SK-N-SH treated with all-trans-retinoic acid at 6 μM for 48 hours (cell line): ENCODE results near the gene SPATA31D4.

Experiments used
- ATAC-seq: fragments of 200-7000 bp; cut with Tn5 transposase; 3 replicates; pipeline ENCODE4 v1.9.1; 2020; ENCODE audit warnings: mild to moderate bottlenecking, moderate library complexity
- GLIS3 ChIP-seq: fragments of 250-450 bp; sonication (Bioruptor Pico); IDR thresholded peaks from 2 replicates; pipeline ENCODE4 v1.5.0; 2020; ENCODE audit warnings: mild to moderate bottlenecking, moderate library complexity
- ISL1 ChIP-seq: fragments of 250-450 bp; sonication (Bioruptor Pico); IDR thresholded peaks from 2 replicates; pipeline ENCODE4 v2.1.2; 2022; ENCODE audit warnings: mild to moderate bottlenecking, moderate library complexity
- OSR1 ChIP-seq: fragments of 250-450 bp; sonication (Bioruptor Pico); IDR thresholded peaks from 2 replicates; pipeline ENCODE4 v1.8.0; 2022; ENCODE audit warnings: moderate library complexity, mild to moderate bottlenecking, inconsistent platforms
- PATZ1 ChIP-seq: fragments of 250-450 bp; sonication (Bioruptor Pico); IDR thresholded peaks from 2 replicates; pipeline ENCODE4 v1.8.0; 2020; ENCODE audit warnings: mild to moderate bottlenecking, moderate library complexity, borderline replicate concordance
- POU6F1 ChIP-seq: fragments of 250-450 bp; sonication (Bioruptor Pico); IDR thresholded peaks from 2 replicates; pipeline ENCODE4 v1.8.0; 2021; ENCODE audit warnings: low read depth, mild to moderate bottlenecking, moderate library complexity, borderline replicate concordance
- PPARA ChIP-seq: fragments of 250-450 bp; sonication (Bioruptor Pico); IDR thresholded peaks from 2 replicates; pipeline ENCODE4 v1.5.0; 2020; ENCODE audit warnings: mild to moderate bottlenecking, borderline replicate concordance
- RARB ChIP-seq: fragments of 250-450 bp; sonication (Bioruptor Pico); IDR thresholded peaks from 2 replicates; pipeline ENCODE4 v1.8.0; 2021; ENCODE audit warnings: mild to moderate bottlenecking, moderate library complexity
- TCF4 ChIP-seq: fragments of 250-450 bp; sonication (Bioruptor Pico); IDR thresholded peaks from 2 replicates; pipeline ENCODE4 v1.8.0; 2021; ENCODE audit warnings: mild to moderate bottlenecking, moderate library complexity, borderline replicate concordance
- TOX ChIP-seq: fragments of 250-450 bp; sonication (Bioruptor Pico); IDR thresholded peaks from 2 replicates; pipeline ENCODE4 v1.8.0; 2021; ENCODE audit warnings: mild to moderate bottlenecking, moderate library complexity, borderline replicate concordance
- ZC3H10 ChIP-seq: fragments of 250-450 bp; sonication (Bioruptor Pico); IDR thresholded peaks from 2 replicates; pipeline ENCODE4 v1.5.1; 2021; ENCODE audit warnings: mild to moderate bottlenecking, moderate library complexity
- ZFP3 ChIP-seq: fragments of 250-450 bp; sonication (Bioruptor Pico); IDR thresholded peaks from 2 replicates; pipeline ENCODE4 v1.5.0; 2020; ENCODE audit warnings: mild to moderate bottlenecking, moderate library complexity
- ZNF565 ChIP-seq: fragments of 450-650 bp; formaldehyde crosslinking; conservative IDR thresholded peaks from 2 replicates; pipeline ENCODE4 v1.5.0; 2020; ENCODE audit warnings: low read depth, mild to moderate bottlenecking, moderate library complexity
- ZNF70 ChIP-seq: fragments of 450-650 bp; formaldehyde crosslinking; IDR thresholded peaks from 2 replicates; pipeline ENCODE4 v1.5.0; 2020; ENCODE audit warnings: mild to moderate bottlenecking, moderate library complexity
- ZNF8 ChIP-seq: fragments of 450-650 bp; formaldehyde crosslinking; IDR thresholded peaks from 2 replicates; pipeline ENCODE4 v1.5.0; 2020; ENCODE audit warnings: mild to moderate bottlenecking, moderate library complexity
- TF ChIP-seq, protein P1 (sequence below): fragments of 250-450 bp; sonication (Bioruptor Pico); IDR thresholded peaks from 2 replicates; pipeline ENCODE4 v1.5.1; 2020; ENCODE audit warnings: low read depth, mild to moderate bottlenecking, moderate library complexity
- TF ChIP-seq, protein P2 (sequence below): fragments of 250-450 bp; sonication (Bioruptor Pico); IDR thresholded peaks from 2 replicates; pipeline ENCODE4 v1.5.1; 2021; ENCODE audit warnings: mild to moderate bottlenecking, moderate library complexity
- TF ChIP-seq, protein P3 (sequence below): fragments of 250-450 bp; sonication (Bioruptor Pico); IDR thresholded peaks from 2 replicates; pipeline ENCODE4 v1.5.0; 2020; ENCODE audit warnings: mild to moderate bottlenecking, moderate library complexity

The SPATA31D4 gene

GRCh38 chr9:81953096-81953495 is 24.9 kb downstream of the SPATA31D4 start:
- ATAC-seq = no peak
- TF ChIP-seq TOX (CRISPR knock-in tag) (no peak), PPARA (CRISPR knock-in tag) (no peak), OSR1 (no peak), GLIS3 (CRISPR knock-in tag) (no peak), ZNF8 (CRISPR knock-in tag) (no peak), ZFP3 (CRISPR knock-in tag) (no peak)
- TF ChIP-seq, all 23 proteins: peak for 0

DNA sequence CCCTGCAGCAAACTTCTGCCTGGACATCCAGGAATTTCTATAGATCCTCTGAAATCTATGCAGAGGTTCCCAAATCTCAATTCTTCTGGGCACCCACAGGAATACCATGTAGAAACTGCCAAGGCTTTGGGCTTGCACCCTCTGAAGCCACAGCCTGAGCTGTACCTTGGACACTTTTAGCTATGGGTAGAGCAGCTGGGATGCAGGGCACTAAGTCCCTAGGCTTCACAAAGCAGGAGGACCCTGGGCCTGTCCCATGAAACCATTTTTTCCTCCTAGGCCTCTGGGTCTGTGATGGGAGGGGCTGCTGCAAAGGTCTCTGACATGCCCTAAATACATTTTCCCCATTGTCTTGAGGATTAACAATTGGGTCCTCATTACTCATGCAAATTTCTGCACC is 27.4 kb downstream of the SPATA31D4 start:
- TF ChIP-seq, protein P1, sequence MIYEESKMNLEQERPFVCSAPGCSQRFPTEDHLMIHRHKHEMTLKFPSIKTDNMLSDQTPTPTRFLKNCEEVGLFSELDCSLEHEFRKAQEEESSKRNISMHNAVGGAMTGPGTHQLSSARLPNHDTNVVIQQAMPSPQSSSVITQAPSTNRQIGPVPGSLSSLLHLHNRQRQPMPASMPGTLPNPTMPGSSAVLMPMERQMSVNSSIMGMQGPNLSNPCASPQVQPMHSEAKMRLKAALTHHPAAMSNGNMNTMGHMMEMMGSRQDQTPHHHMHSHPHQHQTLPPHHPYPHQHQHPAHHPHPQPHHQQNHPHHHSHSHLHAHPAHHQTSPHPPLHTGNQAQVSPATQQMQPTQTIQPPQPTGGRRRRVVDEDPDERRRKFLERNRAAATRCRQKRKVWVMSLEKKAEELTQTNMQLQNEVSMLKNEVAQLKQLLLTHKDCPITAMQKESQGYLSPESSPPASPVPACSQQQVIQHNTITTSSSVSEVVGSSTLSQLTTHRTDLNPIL = no peak
- no peak for TF ChIP-seq ZNF565 (CRISPR knock-in tag)
- no peak for TF ChIP-seq ZNF8 (CRISPR knock-in tag)
- TF ChIP-seq TCF4 (CRISPR knock-in tag) = no peak
- ATAC-seq = no peak

GRCh38 chr9:81964218-81965171 is 36.3 kb downstream of the SPATA31D4 start:
- no peak for ATAC-seq
- TF ChIP-seq, protein P2, sequence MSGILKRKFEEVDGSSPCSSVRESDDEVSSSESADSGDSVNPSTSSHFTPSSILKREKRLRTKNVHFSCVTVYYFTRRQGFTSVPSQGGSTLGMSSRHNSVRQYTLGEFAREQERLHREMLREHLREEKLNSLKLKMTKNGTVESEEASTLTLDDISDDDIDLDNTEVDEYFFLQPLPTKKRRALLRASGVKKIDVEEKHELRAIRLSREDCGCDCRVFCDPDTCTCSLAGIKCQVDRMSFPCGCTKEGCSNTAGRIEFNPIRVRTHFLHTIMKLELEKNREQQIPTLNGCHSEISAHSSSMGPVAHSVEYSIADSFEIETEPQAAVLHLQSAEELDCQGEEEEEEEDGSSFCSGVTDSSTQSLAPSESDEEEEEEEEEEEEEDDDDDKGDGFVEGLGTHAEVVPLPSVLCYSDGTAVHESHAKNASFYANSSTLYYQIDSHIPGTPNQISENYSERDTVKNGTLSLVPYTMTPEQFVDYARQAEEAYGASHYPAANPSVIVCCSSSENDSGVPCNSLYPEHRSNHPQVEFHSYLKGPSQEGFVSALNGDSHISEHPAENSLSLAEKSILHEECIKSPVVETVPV (CRISPR knock-in tag) = no peak
- TF ChIP-seq ZC3H10 = no peak
- no peak for TF ChIP-seq ISL1
- no peak for TF ChIP-seq POU6F1
- no peak for TF ChIP-seq PATZ1 (CRISPR knock-in tag)

- TF ChIP-seq POU6F1 = no peak
- TF ChIP-seq, protein P1 = no peak
- no peak for TF ChIP-seq RARB (CRISPR knock-in tag)
- no peak for TF ChIP-seq ZNF565 (CRISPR knock-in tag)
- TF ChIP-seq ZNF70 (CRISPR knock-in tag) = no peak
- TF ChIP-seq, protein P3, sequence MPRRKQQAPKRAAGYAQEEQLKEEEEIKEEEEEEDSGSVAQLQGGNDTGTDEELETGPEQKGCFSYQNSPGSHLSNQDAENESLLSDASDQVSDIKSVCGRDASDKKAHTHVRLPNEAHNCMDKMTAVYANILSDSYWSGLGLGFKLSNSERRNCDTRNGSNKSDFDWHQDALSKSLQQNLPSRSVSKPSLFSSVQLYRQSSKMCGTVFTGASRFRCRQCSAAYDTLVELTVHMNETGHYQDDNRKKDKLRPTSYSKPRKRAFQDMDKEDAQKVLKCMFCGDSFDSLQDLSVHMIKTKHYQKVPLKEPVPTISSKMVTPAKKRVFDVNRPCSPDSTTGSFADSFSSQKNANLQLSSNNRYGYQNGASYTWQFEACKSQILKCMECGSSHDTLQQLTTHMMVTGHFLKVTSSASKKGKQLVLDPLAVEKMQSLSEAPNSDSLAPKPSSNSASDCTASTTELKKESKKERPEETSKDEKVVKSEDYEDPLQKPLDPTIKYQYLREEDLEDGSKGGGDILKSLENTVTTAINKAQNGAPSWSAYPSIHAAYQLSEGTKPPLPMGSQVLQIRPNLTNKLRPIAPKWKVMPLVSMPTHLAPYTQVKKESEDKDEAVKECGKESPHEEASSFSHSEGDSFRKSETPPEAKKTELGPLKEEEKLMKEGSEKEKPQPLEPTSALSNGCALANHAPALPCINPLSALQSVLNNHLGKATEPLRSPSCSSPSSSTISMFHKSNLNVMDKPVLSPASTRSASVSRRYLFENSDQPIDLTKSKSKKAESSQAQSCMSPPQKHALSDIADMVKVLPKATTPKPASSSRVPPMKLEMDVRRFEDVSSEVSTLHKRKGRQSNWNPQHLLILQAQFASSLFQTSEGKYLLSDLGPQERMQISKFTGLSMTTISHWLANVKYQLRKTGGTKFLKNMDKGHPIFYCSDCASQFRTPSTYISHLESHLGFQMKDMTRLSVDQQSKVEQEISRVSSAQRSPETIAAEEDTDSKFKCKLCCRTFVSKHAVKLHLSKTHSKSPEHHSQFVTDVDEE (CRISPR knock-in tag) = no peak
- TF ChIP-seq ZFP3 (CRISPR knock-in tag) = no peak
- no peak for TF ChIP-seq ISL1
- TF ChIP-seq TOX (CRISPR knock-in tag) = no peak
- ATAC-seq = no peak
These were observed 39.8 kb downstream of the SPATA31D4 start for GRCh38 chr9:81968026-81968425.
